Transverse colon (tissue), 4 donors: ENCODE results near the gene ALG9. TPM values are rescaled to one million over a fixed set of nuclear protein-coding genes. Genes with fewer than 3 reads are reported as not detected.

Experiments used
- DNase-seq: peaks from one replicate; pipeline ENCODE4 v3.0.0-alpha.2; 2019
- H3K27ac ChIP-seq, 4 donors: fragments of 200-600 bp; sonication (generic); 2 replicates each; pipeline ENCODE4 v1.5.1; 2016 to 2018; ENCODE audit warnings: inconsistent platforms in 4 of 4
- H3K27me3 ChIP-seq: fragments of 200-600 bp; sonication (generic); 2 replicates; pipeline ENCODE4 v1.5.1; 2017; ENCODE audit warnings: inconsistent platforms
- H3K36me3 ChIP-seq, 4 donors: fragments of 200-600 bp; sonication (generic); 2 replicates each; pipeline ENCODE4 v1.5.1; 2017 to 2019; ENCODE audit warnings: inconsistent platforms in 4 of 4
- H3K4me1 ChIP-seq, 4 donors: fragments of 200-600 bp; sonication (generic); 2 replicates each; pipeline ENCODE4 v1.5.1; 2017 to 2020; ENCODE audit warnings: inconsistent platforms in 4 of 4
- H3K4me3 ChIP-seq, 4 donors: fragments of 200-600 bp; sonication (generic); 1 replicate in 1 of 4; 2 replicates in 3 of 4; pipeline versions ENCODE4 v1.5.1 to v1.6.1; 2017 to 2019; ENCODE audit warnings: inconsistent platforms in 4 of 4
- H3K9me3 ChIP-seq, 2 donors: fragments of 200-600 bp; sonication (generic); 2 replicates each; pipeline ENCODE4 v1.5.1; 2017 to 2019; ENCODE audit warnings: inconsistent platforms in 2 of 2
- CTCF ChIP-seq, 5 experiments: fragments of 200-600 bp in 3 of 5; fragments of 450-650 bp in 2 of 5; sonication (generic) in 3 of 5; IDR thresholded peaks; 1 replicate in 2 of 5; 2 replicates in 3 of 5; pipeline ENCODE4 v1.5.1; 2016 to 2017; ENCODE audit warnings: antibody characterized with exemption in 5 of 5, inconsistent platforms in 3 of 5, mild to moderate bottlenecking in 2 of 5, moderate library complexity in 1 of 5
- EP300 ChIP-seq: sonication (generic); formaldehyde crosslinking; IDR thresholded peaks from one replicate; pipeline ENCODE4 v1.6.1; 2017; ENCODE audit warnings: antibody characterized with exemption, low read depth
- POLR2A ChIP-seq: fragments of 450-650 bp; IDR thresholded peaks from one replicate; pipeline ENCODE4 v1.6.1; 2016; ENCODE audit warnings: antibody characterized with exemption, mild to moderate bottlenecking, moderate library complexity
- POLR2AphosphoS5 ChIP-seq, 3 donors: sonication (generic); formaldehyde crosslinking; IDR thresholded peaks; one replicate each; pipeline ENCODE4 v1.6.1; 2016; ENCODE audit warnings: antibody characterized with exemption in 3 of 3
- WGBS, 2 donors: methylation state at CpG; one replicate each; pipeline ENCODE4 v1.1.5; 2018; ENCODE audit warnings: low coverage in 1 of 2; 5-methylcytosine and 5-hydroxymethylcytosine counted together
- in situ Hi-C, 4 donors: fragments of 200-750 bp; cut with MboI; loops; one replicate each; pipeline versions ENCODE4 v1.15.0 to v1.15.1; 2017; ENCODE audit warnings: low sequenced_read_pairs in 3 of 4, low pct_ligation_motif_present in 1 of 4, low pct_unique_long_range_greater_than_20kb in 1 of 4
- intact Hi-C: fragments of 100-400 bp; cut with DNase I; formaldehyde crosslinking; loops from one replicate; pipeline ENCODE4 v1.15.1; 2023; ENCODE audit warnings: low total_unique reads
- total RNA-seq, 4 donors: library from RNA; depleted of rRNA; stranded (reverse); fragments of >200 nt; gene quantifications; one replicate each; pipeline ENCODE4 v1.1.0, GENCODE V29; 2016

Gene ALG9
- total RNA-seq, 4 donors from 2014 or later: 18.4 to 51.1 (median 35.0) TPM

GRCh38 chr11:111855506-111855905, 15.9 kb downstream of the ALG9 start:
- Histone ChIP-seq H3K27ac (no peak overlapping the region), H3K4me3 (no peak overlapping the region), H3K4me1 (no peaks in the 10 kb centered on the region), H3K27me3 (no peaks in the 10 kb centered on the region), H3K9me3 (no peaks in the 10 kb centered on the region), H3K36me3 (peaks cover 0 to 53% (median 11%) of the 10 kb centered on the region in 4 donors)
- no peak for DNase-seq
- in situ Hi-C loops (no loop called here), intact Hi-C loops (no loop called here)
- TF ChIP-seq EP300: no peak
- TF ChIP-seq CTCF (IDR thresholded peaks at IDR 0.05): no peak
- TF ChIP-seq POLR2A: no peak
- no peak for TF ChIP-seq POLR2AphosphoS5 (IDR thresholded peaks at IDR 0.05)

- Histone ChIP-seq H3K9me3 (no peaks in the 10 kb centered on the region), H3K36me3 (peaks cover 0 to 29% (median 2%) of the 10 kb centered on the region in 4 donors), H3K4me1 (no peaks in the 10 kb centered on the region), H3K4me3 (no peak overlapping the region), H3K27me3 (no peaks in the 10 kb centered on the region), H3K27ac (no peak overlapping the region)
- WGBS, 2 donors: 83 to 100% methylated on average over 2 of the region's 2 CpGs
- intact Hi-C loops: no loop called here
- no peak for TF ChIP-seq POLR2AphosphoS5 (IDR thresholded peaks at IDR 0.05)
- TF ChIP-seq CTCF (IDR thresholded peaks at IDR 0.05): no peak
- no peak for TF ChIP-seq POLR2A
- TF ChIP-seq EP300: no peak
- no peak for DNase-seq
- in situ Hi-C loops: no loop called here
These were observed 19.3 kb downstream of the ALG9 start for GRCh38 chr11:111852103-111852502.

- no peak overlapping the region for H3K27ac ChIP-seq
- no peaks in the 10 kb centered on the region for H3K27me3 ChIP-seq
- H3K4me1 ChIP-seq: no peaks in the 10 kb centered on the region
- in situ Hi-C loops (no loop called here), intact Hi-C loops (no loop called here)
- no peaks in the 10 kb centered on the region for H3K9me3 ChIP-seq
- H3K4me3 ChIP-seq: no peak overlapping the region
- TF ChIP-seq EP300: no peak
- H3K36me3 ChIP-seq: peaks cover 0 to 24% (median 2%) of the 10 kb centered on the region in 4 donors
- no peak for DNase-seq
These were observed 19.7 kb downstream of the ALG9 start for GRCh38 chr11:111851636-111852035.

GRCh38 chr11:111851067-111851466, 20.3 kb downstream of the ALG9 start:
- intact Hi-C loops (no loop called here), in situ Hi-C loops (no loop called here)
- H3K36me3 ChIP-seq: peaks cover 0 to 20% (median 2%) of the 10 kb centered on the region in 4 donors
- no peaks in the 10 kb centered on the region for H3K9me3 ChIP-seq
- no peak overlapping the region for H3K4me3 ChIP-seq
- no peak overlapping the region for H3K27ac ChIP-seq
- H3K27me3 ChIP-seq: no peaks in the 10 kb centered on the region
- TF ChIP-seq CTCF (IDR thresholded peaks at IDR 0.05): no peak
- no peak for TF ChIP-seq POLR2AphosphoS5 (IDR thresholded peaks at IDR 0.05)
- TF ChIP-seq POLR2A: no peak
- no peak for TF ChIP-seq EP300
- DNase-seq: no peak
- no peaks in the 10 kb centered on the region for H3K4me1 ChIP-seq
- WGBS, 2 donors: 96 to 100% methylated on average over 3 to 8 of the region's 8 CpGs

- Histone ChIP-seq H3K4me1 (no peaks in the 10 kb centered on the region), H3K27ac (no peak overlapping the region), H3K27me3 (no peaks in the 10 kb centered on the region), H3K9me3 (no peaks in the 10 kb centered on the region), H3K36me3 (peaks cover 0 to 19% (median 2%) of the 10 kb centered on the region in 4 donors), H3K4me3 (no peak overlapping the region)
- TF ChIP-seq POLR2A: no peak
- no peak for TF ChIP-seq EP300
- intact Hi-C loops: loop anchor here (10.0 kb wide), 1 partner anchor 285 kb away; no protein-coding TSS in a partner anchor
- WGBS, 2 donors: 96 to 100% methylated on average over 2 to 3 of the region's 3 CpGs
- in situ Hi-C loops: loop anchor here in 3 of 4 donors (10.0 kb wide), 4 partner anchors 65 to 265 kb away; no protein-coding TSS in a partner anchor
- no peak for DNase-seq
These were observed 21.8 kb downstream of the ALG9 start for GRCh38 chr11:111849631-111850030.
